Panc1 (cell line): Measurements from ENCODE around the gene CMIP.

Source experiments
- CTCF ChIP-seq: fragments of 450-650 bp; IDR thresholded peaks from 2 replicates; pipeline ENCODE4 v1.5.1; 2017; ENCODE audit warnings: mild to moderate bottlenecking
- POLR2AphosphoS5 ChIP-seq: IDR thresholded peaks from 2 replicates; pipeline ENCODE4 v1.6.1; 2012; ENCODE audit warnings: mild to moderate bottlenecking, low read depth, low read length, moderate library complexity
- SIN3A ChIP-seq: IDR thresholded peaks from 2 replicates; pipeline ENCODE4 v1.6.1; 2012; ENCODE audit warnings: low read depth, mild to moderate bottlenecking, low read length, moderate library complexity, borderline replicate concordance; ENCODE audit not compliant: insufficient read depth
- TCF7L2 ChIP-seq: IDR thresholded peaks from 2 replicates; pipeline ENCODE4 v1.6.1; 2011; ENCODE audit warnings: mild to moderate bottlenecking, low read depth, low read length, inconsistent platforms
- TF ChIP-seq, protein P1 (sequence below), 2 experiments: IDR thresholded peaks; 2 replicates each; pipeline ENCODE4 v1.6.1; 2011 to 2012; ENCODE audit warnings: low read depth in 2 of 2, control low read depth in 1 of 2, low read length in 1 of 2, mild to moderate bottlenecking in 1 of 2, moderate library complexity in 1 of 2; ENCODE audit not compliant: insufficient read depth in 1 of 2

DNA sequence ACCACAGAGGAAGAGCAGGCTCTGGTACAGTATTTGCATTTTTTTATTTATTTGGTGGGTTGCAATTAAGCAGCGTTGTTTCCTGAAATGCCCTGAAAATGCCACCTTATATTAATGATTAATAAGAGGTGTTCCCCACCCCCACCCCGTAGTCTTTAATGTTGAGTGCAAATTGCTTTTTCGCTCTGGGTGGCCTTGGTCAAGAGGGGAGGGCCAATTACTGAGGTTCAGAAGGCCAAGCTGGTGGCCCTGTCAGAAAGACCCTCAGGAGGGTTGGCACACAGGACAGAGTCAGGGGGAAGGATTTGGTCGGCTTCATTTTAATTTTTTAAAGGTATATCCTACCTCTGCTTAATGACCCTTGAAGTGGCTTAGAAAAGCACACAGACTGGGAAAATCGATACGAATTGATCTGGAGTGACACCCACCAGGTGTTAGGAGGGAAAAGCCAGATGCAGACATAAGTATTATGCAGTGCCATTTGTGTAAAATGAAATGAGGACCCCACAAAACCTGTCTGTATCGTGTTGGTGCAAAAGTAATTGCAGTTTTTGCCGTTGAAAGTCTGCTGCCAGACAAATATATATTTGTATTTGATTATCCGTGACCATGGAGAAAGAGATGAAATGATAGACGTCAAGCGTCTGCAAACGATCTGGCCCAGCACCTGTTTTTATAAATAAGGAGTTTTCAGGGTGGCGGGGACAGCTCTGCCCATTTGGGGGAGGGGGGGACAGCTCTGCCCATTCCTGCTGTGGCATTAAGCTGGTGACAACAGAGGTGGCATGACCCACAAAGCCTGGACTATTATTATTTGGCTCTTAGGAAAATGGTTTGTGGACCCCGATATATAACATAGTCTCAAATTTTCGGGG lies 190.7 kb downstream of the CMIP start:
- TF ChIP-seq POLR2AphosphoS5 (no peak), CTCF (no peak), TCF7L2 (no peak), SIN3A (no peak)
- TF ChIP-seq, protein P1, sequence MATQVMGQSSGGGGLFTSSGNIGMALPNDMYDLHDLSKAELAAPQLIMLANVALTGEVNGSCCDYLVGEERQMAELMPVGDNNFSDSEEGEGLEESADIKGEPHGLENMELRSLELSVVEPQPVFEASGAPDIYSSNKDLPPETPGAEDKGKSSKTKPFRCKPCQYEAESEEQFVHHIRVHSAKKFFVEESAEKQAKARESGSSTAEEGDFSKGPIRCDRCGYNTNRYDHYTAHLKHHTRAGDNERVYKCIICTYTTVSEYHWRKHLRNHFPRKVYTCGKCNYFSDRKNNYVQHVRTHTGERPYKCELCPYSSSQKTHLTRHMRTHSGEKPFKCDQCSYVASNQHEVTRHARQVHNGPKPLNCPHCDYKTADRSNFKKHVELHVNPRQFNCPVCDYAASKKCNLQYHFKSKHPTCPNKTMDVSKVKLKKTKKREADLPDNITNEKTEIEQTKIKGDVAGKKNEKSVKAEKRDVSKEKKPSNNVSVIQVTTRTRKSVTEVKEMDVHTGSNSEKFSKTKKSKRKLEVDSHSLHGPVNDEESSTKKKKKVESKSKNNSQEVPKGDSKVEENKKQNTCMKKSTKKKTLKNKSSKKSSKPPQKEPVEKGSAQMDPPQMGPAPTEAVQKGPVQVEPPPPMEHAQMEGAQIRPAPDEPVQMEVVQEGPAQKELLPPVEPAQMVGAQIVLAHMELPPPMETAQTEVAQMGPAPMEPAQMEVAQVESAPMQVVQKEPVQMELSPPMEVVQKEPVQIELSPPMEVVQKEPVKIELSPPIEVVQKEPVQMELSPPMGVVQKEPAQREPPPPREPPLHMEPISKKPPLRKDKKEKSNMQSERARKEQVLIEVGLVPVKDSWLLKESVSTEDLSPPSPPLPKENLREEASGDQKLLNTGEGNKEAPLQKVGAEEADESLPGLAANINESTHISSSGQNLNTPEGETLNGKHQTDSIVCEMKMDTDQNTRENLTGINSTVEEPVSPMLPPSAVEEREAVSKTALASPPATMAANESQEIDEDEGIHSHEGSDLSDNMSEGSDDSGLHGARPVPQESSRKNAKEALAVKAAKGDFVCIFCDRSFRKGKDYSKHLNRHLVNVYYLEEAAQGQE (IDR thresholded peaks at IDR 0.05; ENCODE audit: insufficient read depth in 1 of 2, low read depth in 2 of 2, low read length in 1 of 2), result no peak
